ENCODE measurements around the gene ATRNL1. TPM values are rescaled to one million over a fixed set of nuclear protein-coding genes. Genes with fewer than 3 reads are reported as not detected.
A peak's percentile ranks its signal among the peaks of the same experiment; 100 is the strongest.

Gene ATRNL1
- polyA plus RNA-seq, 1 donor from 2014 or later: 2.5 TPM

GRCh38 chr10:115884331-115884730 lies 791.2 kb downstream of the ATRNL1 start:
- Mint-ChIP-seq H3K4me1 (peaks cover 0 to 4% (median 3%) of the 10 kb centered on the region in 3 donors), H3K4me3 (no peak overlapping the region), H3K36me3 (no peaks in the 10 kb centered on the region), H3K9me3 (peaks cover 0 to 3% (median 0%) of the 10 kb centered on the region in 3 donors), H3K27me3 (no peaks in the 10 kb centered on the region), H3K27ac (no peak overlapping the region)

GRCh38 chr10:115895166-115895565 lies 802.0 kb downstream of the ATRNL1 start:
- Mint-ChIP-seq H3K4me3 (no peak overlapping the region), H3K27ac (no peak overlapping the region), H3K27me3 (no peaks in the 10 kb centered on the region), H3K9me3 (peaks cover 0 to 1% (median 0%) of the 10 kb centered on the region in 3 donors), H3K4me1 (no peaks in the 10 kb centered on the region), H3K36me3 (no peaks in the 10 kb centered on the region)

- Mint-ChIP-seq H3K27me3 (no peaks in the 10 kb centered on the region), H3K36me3 (no peaks in the 10 kb centered on the region), H3K4me1 (no peaks in the 10 kb centered on the region), H3K4me3 (no peak overlapping the region), H3K9me3 (peaks cover 0 to 1% (median 0%) of the 10 kb centered on the region in 3 donors), H3K27ac (no peak overlapping the region)
These were observed 805.1 kb downstream of the ATRNL1 start for GRCh38 chr10:115898242-115898641.

- Mint-ChIP-seq H3K9me3 (peaks cover 0 to 2% (median 0%) of the 10 kb centered on the region in 3 donors), H3K27ac (no peak overlapping the region), H3K4me1 (no peaks in the 10 kb centered on the region), H3K27me3 (no peaks in the 10 kb centered on the region), H3K36me3 (no peaks in the 10 kb centered on the region), H3K4me3 (no peak overlapping the region)
These were observed 809.4 kb downstream of the ATRNL1 start for GRCh38 chr10:115902596-115902995.

- H3K36me3 Mint-ChIP-seq: no peaks in the 10 kb centered on the region
- H3K4me3 Mint-ChIP-seq: no peak overlapping the region
- no peaks in the 10 kb centered on the region for H3K4me1 Mint-ChIP-seq
- peak overlapping the region in 1 of 3 donors; percentile 29 for H3K27ac Mint-ChIP-seq
- peaks cover 0 to 2% (median 0%) of the 10 kb centered on the region in 3 donors for H3K9me3 Mint-ChIP-seq
- no peaks in the 10 kb centered on the region for H3K27me3 Mint-ChIP-seq
These were observed 810.0 kb downstream of the ATRNL1 start for GRCh38 chr10:115903207-115903606.

- H3K36me3 Mint-ChIP-seq: no peaks in the 10 kb centered on the region
- no peaks in the 10 kb centered on the region for H3K27me3 Mint-ChIP-seq
- no peaks in the 10 kb centered on the region for H3K4me1 Mint-ChIP-seq
These were observed 810.7 kb downstream of the ATRNL1 start for GRCh38 chr10:115903845-115904244.

GRCh38 chr10:115909037-115909436 lies 815.9 kb downstream of the ATRNL1 start:
- Mint-ChIP-seq H3K4me3 (peak overlapping the region in 1 of 4 donors; percentile 27), H3K9me3 (peaks cover 1 to 4% (median 2%) of the 10 kb centered on the region in 3 donors), H3K36me3 (peaks cover 1% of the 10 kb centered on the region), H3K27ac (no peak overlapping the region), H3K4me1 (no peaks in the 10 kb centered on the region), H3K27me3 (peaks cover 2% of the 10 kb centered on the region)

More at GRCh38 chr10:115903845-115904244, 810.7 kb downstream of the ATRNL1 start:
- H3K27ac Mint-ChIP-seq: no peak overlapping the region
- H3K9me3 Mint-ChIP-seq: peaks cover 0 to 2% (median 0%) of the 10 kb centered on the region in 3 donors
- H3K4me3 Mint-ChIP-seq: no peak overlapping the region

- Mint-ChIP-seq H3K4me3 (no peak overlapping the region), H3K9me3 (peaks cover 2 to 6% (median 2%) of the 10 kb centered on the region in 3 donors), H3K27me3 (peaks cover 2% of the 10 kb centered on the region), H3K36me3 (peaks cover 1% of the 10 kb centered on the region), H3K4me1 (no peaks in the 10 kb centered on the region), H3K27ac (no peak overlapping the region)
These were observed 817.0 kb downstream of the ATRNL1 start for GRCh38 chr10:115909962-115910731.

- Mint-ChIP-seq H3K4me3 (no peak overlapping the region), H3K27ac (no peak overlapping the region), H3K27me3 (peaks cover 2% of the 10 kb centered on the region)
These were observed 821.3 kb downstream of the ATRNL1 start for GRCh38 chr10:115914475-115914874.

GRCh38 chr10:115915429-115915828 lies 822.3 kb downstream of the ATRNL1 start:
- H3K27me3 Mint-ChIP-seq: peaks cover 2% of the 10 kb centered on the region
- H3K36me3 Mint-ChIP-seq: no peaks in the 10 kb centered on the region
- no peaks in the 10 kb centered on the region for H3K4me1 Mint-ChIP-seq
- H3K4me3 Mint-ChIP-seq: no peak overlapping the region
- no peak overlapping the region for H3K27ac Mint-ChIP-seq
- H3K9me3 Mint-ChIP-seq: peaks cover 2 to 7% (median 6%) of the 10 kb centered on the region in 3 donors

More at GRCh38 chr10:115914475-115914874, 821.3 kb downstream of the ATRNL1 start:
- Mint-ChIP-seq H3K9me3 (peaks cover 2 to 6% (median 4%) of the 10 kb centered on the region in 3 donors), H3K4me1 (no peaks in the 10 kb centered on the region), H3K36me3 (peaks cover 1% of the 10 kb centered on the region)

GRCh38 chr10:115918812-115919211 lies 825.6 kb downstream of the ATRNL1 start:
- H3K4me1 Mint-ChIP-seq: no peaks in the 10 kb centered on the region
- no peaks in the 10 kb centered on the region for H3K27me3 Mint-ChIP-seq
- H3K9me3 Mint-ChIP-seq: peaks cover 2 to 8% (median 4%) of the 10 kb centered on the region in 3 donors
- no peak overlapping the region for H3K27ac Mint-ChIP-seq
- H3K4me3 Mint-ChIP-seq: no peak overlapping the region
- H3K36me3 Mint-ChIP-seq: no peaks in the 10 kb centered on the region

- H3K9me3 Mint-ChIP-seq: peaks cover 4 to 11% (median 10%) of the 10 kb centered on the region in 3 donors
- H3K4me1 Mint-ChIP-seq: no peaks in the 10 kb centered on the region
- H3K27ac Mint-ChIP-seq: no peak overlapping the region
- no peaks in the 10 kb centered on the region for H3K27me3 Mint-ChIP-seq
- no peak overlapping the region for H3K4me3 Mint-ChIP-seq
- H3K36me3 Mint-ChIP-seq: no peaks in the 10 kb centered on the region
These were observed 828.6 kb downstream of the ATRNL1 start for GRCh38 chr10:115921795-115922194.

- H3K9me3 Mint-ChIP-seq: peaks cover 4 to 9% (median 5%) of the 10 kb centered on the region in 3 donors
- H3K36me3 Mint-ChIP-seq: no peaks in the 10 kb centered on the region
- no peaks in the 10 kb centered on the region for H3K27me3 Mint-ChIP-seq
- no peak overlapping the region for H3K27ac Mint-ChIP-seq
- H3K4me3 Mint-ChIP-seq: no peak overlapping the region
- H3K4me1 Mint-ChIP-seq: no peaks in the 10 kb centered on the region
These were observed 838.1 kb downstream of the ATRNL1 start for GRCh38 chr10:115931309-115931708.

- H3K27ac Mint-ChIP-seq: no peak overlapping the region
- no peak overlapping the region for H3K4me3 Mint-ChIP-seq
- H3K36me3 Mint-ChIP-seq: no peaks in the 10 kb centered on the region
- no peaks in the 10 kb centered on the region for H3K27me3 Mint-ChIP-seq
- H3K9me3 Mint-ChIP-seq: peaks cover 4 to 9% (median 5%) of the 10 kb centered on the region in 3 donors
- H3K4me1 Mint-ChIP-seq: no peaks in the 10 kb centered on the region
These were observed 838.9 kb downstream of the ATRNL1 start for GRCh38 chr10:115932099-115932498.

GRCh38 chr10:115933098-115933497 lies 839.9 kb downstream of the ATRNL1 start:
- Mint-ChIP-seq H3K36me3 (no peaks in the 10 kb centered on the region), H3K9me3 (peaks cover 4 to 9% (median 5%) of the 10 kb centered on the region in 3 donors), H3K27ac (no peak overlapping the region), H3K4me3 (no peak overlapping the region), H3K4me1 (no peaks in the 10 kb centered on the region), H3K27me3 (no peaks in the 10 kb centered on the region)

GRCh38 chr10:115935731-115936130 lies 842.6 kb downstream of the ATRNL1 start:
- no peak overlapping the region for H3K4me3 Mint-ChIP-seq
- H3K27ac Mint-ChIP-seq: no peak overlapping the region
- no peaks in the 10 kb centered on the region for H3K27me3 Mint-ChIP-seq
- H3K9me3 Mint-ChIP-seq: peaks cover 5 to 10% (median 8%) of the 10 kb centered on the region in 3 donors
- no peaks in the 10 kb centered on the region for H3K36me3 Mint-ChIP-seq
- H3K4me1 Mint-ChIP-seq: no peaks in the 10 kb centered on the region
